ENCODE results near the gene PPFIA2. TPM values are rescaled to one million over a fixed set of nuclear protein-coding genes. Genes with fewer than 3 reads are reported as not detected.

Gene PPFIA2
- total and polyA plus RNA-seq, 10 of the 15 experiments (the other 5 are each of a cell fraction or from before 2014, with no cell fraction given): 0.06 to 0.39 (median 0.18) TPM; not detected in 6

DNA sequence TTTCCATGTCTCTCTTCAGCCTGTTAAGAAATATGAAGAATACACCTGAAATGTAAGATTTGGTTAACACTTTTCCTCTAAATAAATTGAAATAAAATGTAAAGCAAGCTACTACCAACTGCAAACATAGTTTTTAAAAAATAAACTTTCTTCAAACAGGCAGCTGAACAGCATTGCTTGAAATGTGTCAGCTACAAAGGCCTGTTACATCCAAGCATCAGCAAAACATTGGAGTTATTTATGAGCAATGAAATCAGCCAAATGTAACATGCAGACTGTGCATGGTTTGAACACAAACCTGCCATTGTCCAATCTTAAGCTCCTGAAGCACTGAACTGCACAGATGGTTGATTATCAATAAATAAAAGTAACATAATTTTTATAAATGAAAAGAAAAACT, 390.0 kb downstream of the PPFIA2 start:
- BruUV-seq (replicated peaks): no TSS peak
- TF ChIP-seq, protein P1, sequence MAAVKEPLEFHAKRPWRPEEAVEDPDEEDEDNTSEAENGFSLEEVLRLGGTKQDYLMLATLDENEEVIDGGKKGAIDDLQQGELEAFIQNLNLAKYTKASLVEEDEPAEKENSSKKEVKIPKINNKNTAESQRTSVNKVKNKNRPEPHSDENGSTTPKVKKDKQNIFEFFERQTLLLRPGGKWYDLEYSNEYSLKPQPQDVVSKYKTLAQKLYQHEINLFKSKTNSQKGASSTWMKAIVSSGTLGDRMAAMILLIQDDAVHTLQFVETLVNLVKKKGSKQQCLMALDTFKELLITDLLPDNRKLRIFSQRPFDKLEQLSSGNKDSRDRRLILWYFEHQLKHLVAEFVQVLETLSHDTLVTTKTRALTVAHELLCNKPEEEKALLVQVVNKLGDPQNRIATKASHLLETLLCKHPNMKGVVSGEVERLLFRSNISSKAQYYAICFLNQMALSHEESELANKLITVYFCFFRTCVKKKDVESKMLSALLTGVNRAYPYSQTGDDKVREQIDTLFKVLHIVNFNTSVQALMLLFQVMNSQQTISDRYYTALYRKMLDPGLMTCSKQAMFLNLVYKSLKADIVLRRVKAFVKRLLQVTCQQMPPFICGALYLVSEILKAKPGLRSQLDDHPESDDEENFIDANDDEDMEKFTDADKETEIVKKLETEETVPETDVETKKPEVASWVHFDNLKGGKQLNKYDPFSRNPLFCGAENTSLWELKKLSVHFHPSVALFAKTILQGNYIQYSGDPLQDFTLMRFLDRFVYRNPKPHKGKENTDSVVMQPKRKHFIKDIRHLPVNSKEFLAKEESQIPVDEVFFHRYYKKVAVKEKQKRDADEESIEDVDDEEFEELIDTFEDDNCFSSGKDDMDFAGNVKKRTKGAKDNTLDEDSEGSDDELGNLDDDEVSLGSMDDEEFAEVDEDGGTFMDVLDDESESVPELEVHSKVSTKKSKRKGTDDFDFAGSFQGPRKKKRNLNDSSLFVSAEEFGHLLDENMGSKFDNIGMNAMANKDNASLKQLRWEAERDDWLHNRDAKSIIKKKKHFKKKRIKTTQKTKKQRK (IDR thresholded peaks at IDR 0.05; ENCODE audit: low read depth, low read length): no peak
- TF ChIP-seq KLF5 (IDR thresholded peaks at IDR 0.05; ENCODE audit: partially characterized antibody) (no peak), SREBF2 (IDR thresholded peaks at IDR 0.05; ENCODE audit: low read length) (no peak), STAT3 (IDR thresholded peaks at IDR 0.05; ENCODE audit: low read depth, low read length) (no peak), EED (IDR thresholded peaks at IDR 0.05; ENCODE audit: low read depth) (no peak)
- Histone ChIP-seq H3K4me2 (ENCODE audit: control insufficient read depth, insufficient read depth) (no peak overlapping the region), H2AFZ (ENCODE audit: control insufficient read depth, low read depth, low read length) (no peak overlapping the region), H4K20me1 (ENCODE audit: control insufficient read depth, insufficient read depth) (no peaks in the 10 kb centered on the region), H3K27ac (ENCODE audit: control insufficient read depth, insufficient read depth) (no peak overlapping the region), H3K79me2 (ENCODE audit: control insufficient read depth, insufficient read depth, low read length) (no peaks in the 10 kb centered on the region), H3K27me3 (replicated peaks in 1 of 2; ENCODE audit: control insufficient read depth in 2 of 2, insufficient read depth in 2 of 2, low read length in 1 of 2) (no peaks in the 10 kb centered on the region), H3K36me3 (ENCODE audit: control insufficient read depth in 2 of 2, insufficient read depth in 2 of 2, low read length in 1 of 2) (no peaks in the 10 kb centered on the region), H3K4me3 (no peak overlapping the region), H3K9me3 (replicated peaks; ENCODE audit: control insufficient read depth, insufficient read depth, low read length) (no peaks in the 10 kb centered on the region), H3K4me1 (ENCODE audit: control insufficient read depth, insufficient read depth, low read length) (no peaks in the 10 kb centered on the region), H3K9ac (ENCODE audit: control insufficient read depth, insufficient read depth, low read length) (no peak overlapping the region)
- POLR2A ChIA-PET: no interaction called here
- no peak for ATAC-seq
- no peak for FAIRE-seq
- no peak for DNase-seq (ENCODE audit: low read depth, low spot score)
- RAD21 ChIA-PET (ENCODE audit: unreplicated experiment): no interaction called here
- SMC1A ChIA-PET (ENCODE audit: uncharacterized antibody, unreplicated experiment): no interaction called here
- CTCF ChIA-PET: no interaction called here
- intact Hi-C loops (cut with micrococcal nuclease; ENCODE audit: unreplicated experiment): no loop called here
- in situ Hi-C loops (cut with MboI): no loop called here

DNA sequence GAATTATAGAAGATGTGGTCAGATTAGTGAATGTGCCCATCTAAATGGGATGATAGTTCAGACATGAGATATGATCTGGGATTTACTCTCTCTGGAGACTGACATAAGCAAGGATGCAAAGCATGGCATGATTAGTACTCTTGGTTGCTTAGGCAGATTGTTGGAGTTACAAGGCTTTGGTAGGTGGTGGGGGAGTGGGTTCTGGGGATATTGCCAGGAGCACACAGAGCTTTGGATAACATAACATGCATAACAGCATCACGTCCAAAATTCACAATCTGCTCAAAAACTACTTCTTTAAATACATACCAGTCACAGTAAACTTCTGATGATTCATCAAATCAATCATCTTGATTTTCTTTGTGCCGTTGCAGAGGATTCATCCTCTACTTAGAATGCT, 393.9 kb downstream of the PPFIA2 start:
- Histone ChIP-seq H3K4me2 (ENCODE audit: control insufficient read depth, insufficient read depth) (no peak overlapping the region), H3K27me3 (replicated peaks in 1 of 2; ENCODE audit: control insufficient read depth in 2 of 2, insufficient read depth in 2 of 2, low read length in 1 of 2) (no peaks in the 10 kb centered on the region), H3K27ac (ENCODE audit: control insufficient read depth, insufficient read depth) (no peak overlapping the region), H4K20me1 (ENCODE audit: control insufficient read depth, insufficient read depth) (no peaks in the 10 kb centered on the region), H3K36me3 (ENCODE audit: control insufficient read depth in 2 of 2, insufficient read depth in 2 of 2, low read length in 1 of 2) (no peaks in the 10 kb centered on the region), H3K9ac (ENCODE audit: control insufficient read depth, insufficient read depth, low read length) (no peak overlapping the region), H2AFZ (ENCODE audit: control insufficient read depth, low read depth, low read length) (no peak overlapping the region), H3K9me3 (replicated peaks; ENCODE audit: control insufficient read depth, insufficient read depth, low read length) (no peaks in the 10 kb centered on the region), H3K4me3 (no peak overlapping the region), H3K79me2 (ENCODE audit: control insufficient read depth, insufficient read depth, low read length) (no peaks in the 10 kb centered on the region), H3K4me1 (ENCODE audit: control insufficient read depth, insufficient read depth, low read length) (no peaks in the 10 kb centered on the region)
- no peak for FAIRE-seq
- ChIA-PET SMC1A (ENCODE audit: uncharacterized antibody, unreplicated experiment) (no interaction called here), RAD21 (ENCODE audit: unreplicated experiment) (no interaction called here), POLR2A (no interaction called here), CTCF (no interaction called here)
- BruUV-seq (replicated peaks): no TSS peak
- in situ Hi-C loops (cut with MboI): no loop called here
- 40% methylated on average over 2 of the region's 2 CpGs for WGBS (ENCODE audit: insufficient coverage, insufficient replicate concordance, low lambda C conversion rate, missing lambda C conversion rate)
- no peak for DNase-seq (ENCODE audit: low read depth, low spot score)
- no peak for TF ChIP-seq ZNF384 (IDR thresholded peaks at IDR 0.05; ENCODE audit: borderline replicate concordance, low read depth, low read length)
- no peak for TF ChIP-seq CBX5 (IDR thresholded peaks at IDR 0.05; ENCODE audit: low read depth)
- TF ChIP-seq RBBP5 (conservative IDR thresholded peaks at IDR 0.05): no peak
- TF ChIP-seq, protein P2, sequence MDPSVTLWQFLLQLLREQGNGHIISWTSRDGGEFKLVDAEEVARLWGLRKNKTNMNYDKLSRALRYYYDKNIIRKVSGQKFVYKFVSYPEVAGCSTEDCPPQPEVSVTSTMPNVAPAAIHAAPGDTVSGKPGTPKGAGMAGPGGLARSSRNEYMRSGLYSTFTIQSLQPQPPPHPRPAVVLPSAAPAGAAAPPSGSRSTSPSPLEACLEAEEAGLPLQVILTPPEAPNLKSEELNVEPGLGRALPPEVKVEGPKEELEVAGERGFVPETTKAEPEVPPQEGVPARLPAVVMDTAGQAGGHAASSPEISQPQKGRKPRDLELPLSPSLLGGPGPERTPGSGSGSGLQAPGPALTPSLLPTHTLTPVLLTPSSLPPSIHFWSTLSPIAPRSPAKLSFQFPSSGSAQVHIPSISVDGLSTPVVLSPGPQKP (IDR thresholded peaks at IDR 0.05; ENCODE audit: low read depth, low read length): no peak
- TF ChIP-seq SMARCA5 (IDR thresholded peaks at IDR 0.05): no peak
- TF ChIP-seq, protein P3, sequence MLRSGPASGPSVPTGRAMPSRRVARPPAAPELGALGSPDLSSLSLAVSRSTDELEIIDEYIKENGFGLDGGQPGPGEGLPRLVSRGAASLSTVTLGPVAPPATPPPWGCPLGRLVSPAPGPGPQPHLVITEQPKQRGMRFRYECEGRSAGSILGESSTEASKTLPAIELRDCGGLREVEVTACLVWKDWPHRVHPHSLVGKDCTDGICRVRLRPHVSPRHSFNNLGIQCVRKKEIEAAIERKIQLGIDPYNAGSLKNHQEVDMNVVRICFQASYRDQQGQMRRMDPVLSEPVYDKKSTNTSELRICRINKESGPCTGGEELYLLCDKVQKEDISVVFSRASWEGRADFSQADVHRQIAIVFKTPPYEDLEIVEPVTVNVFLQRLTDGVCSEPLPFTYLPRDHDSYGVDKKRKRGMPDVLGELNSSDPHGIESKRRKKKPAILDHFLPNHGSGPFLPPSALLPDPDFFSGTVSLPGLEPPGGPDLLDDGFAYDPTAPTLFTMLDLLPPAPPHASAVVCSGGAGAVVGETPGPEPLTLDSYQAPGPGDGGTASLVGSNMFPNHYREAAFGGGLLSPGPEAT (IDR thresholded peaks at IDR 0.05; ENCODE audit: low read depth): no peak
- no peak for TF ChIP-seq SP1 (IDR thresholded peaks at IDR 0.05; ENCODE audit: low read depth, low read length)
- no peak for TF ChIP-seq RFX5 (IDR thresholded peaks at IDR 0.05; ENCODE audit: low read depth, low read length)
- intact Hi-C loops (cut with micrococcal nuclease; ENCODE audit: unreplicated experiment): no loop called here
- no peak for ATAC-seq

Data from GM12878 (cell line).